Nephron progenitor cell (in vitro differentiated cells): ENCODE data around the gene SIRT6.
"Not testable (repeated sequence)": the region's sequence is repeated elsewhere in the genome, so short reads cannot be mapped to it uniquely, and the experiment has no call there.

ENCODE experiments used
- DNase-seq: peaks from one replicate; pipeline ENCODE4 v3.0.0; 2021
- H3K27ac Mint-ChIP-seq: 2 replicates; pipeline ENCODE4 v1.8.0; 2021; ENCODE audit warnings: mild to moderate bottlenecking, moderate library complexity, mixed read lengths
- H3K27me3 Mint-ChIP-seq: 2 replicates; pipeline ENCODE4 v1.8.0; 2021; ENCODE audit warnings: mild to moderate bottlenecking, low read depth, mixed read lengths; ENCODE audit not compliant: poor library complexity
- H3K36me3 Mint-ChIP-seq: 2 replicates; pipeline ENCODE4 v1.8.0; 2021; ENCODE audit warnings: low read depth, mixed read lengths
- H3K4me1 Mint-ChIP-seq: 2 replicates; pipeline ENCODE4 v1.8.0; 2021; ENCODE audit warnings: mixed read lengths
- H3K4me3 Mint-ChIP-seq: 2 replicates; pipeline ENCODE4 v1.8.0; 2021; ENCODE audit warnings: mild to moderate bottlenecking, moderate library complexity, mixed read lengths
- H3K9me3 Mint-ChIP-seq: 2 replicates; pipeline ENCODE4 v1.8.0; 2021; ENCODE audit warnings: mild to moderate bottlenecking, moderate library complexity, mixed read lengths
- CTCF ChIP-seq: fragments of 200-600 bp; sonication (generic); IDR thresholded peaks from 2 replicates; pipeline ENCODE4 v1.5.0; 2021; ENCODE audit warnings: antibody characterized with exemption

SIRT6 gene

GRCh38 chr19:4225885-4226284, 43.5 kb upstream of the SIRT6 start:
- no peak for DNase-seq
- H3K36me3 Mint-ChIP-seq: no peaks in the 10 kb centered on the region
- H3K27me3 Mint-ChIP-seq: peaks cover 22% of the 10 kb centered on the region
- no peak overlapping the region for H3K4me3 Mint-ChIP-seq
- no peak for TF ChIP-seq CTCF
- H3K27ac Mint-ChIP-seq: no peak overlapping the region
- H3K9me3 Mint-ChIP-seq: no peaks in the 10 kb centered on the region
- peaks cover 6% of the 10 kb centered on the region for H3K4me1 Mint-ChIP-seq

GRCh38 chr19:4224470-4224869, 42.1 kb upstream of the SIRT6 start:
- H3K27me3 Mint-ChIP-seq: peaks cover 22% of the 10 kb centered on the region
- H3K36me3 Mint-ChIP-seq: no peaks in the 10 kb centered on the region
- no peak for TF ChIP-seq CTCF
- peaks cover 6% of the 10 kb centered on the region for H3K4me1 Mint-ChIP-seq
- DNase-seq: peak; percentile 33
- H3K27ac Mint-ChIP-seq: no peak overlapping the region
- H3K4me3 Mint-ChIP-seq: no peak overlapping the region
- H3K9me3 Mint-ChIP-seq: no peaks in the 10 kb centered on the region

DNA sequence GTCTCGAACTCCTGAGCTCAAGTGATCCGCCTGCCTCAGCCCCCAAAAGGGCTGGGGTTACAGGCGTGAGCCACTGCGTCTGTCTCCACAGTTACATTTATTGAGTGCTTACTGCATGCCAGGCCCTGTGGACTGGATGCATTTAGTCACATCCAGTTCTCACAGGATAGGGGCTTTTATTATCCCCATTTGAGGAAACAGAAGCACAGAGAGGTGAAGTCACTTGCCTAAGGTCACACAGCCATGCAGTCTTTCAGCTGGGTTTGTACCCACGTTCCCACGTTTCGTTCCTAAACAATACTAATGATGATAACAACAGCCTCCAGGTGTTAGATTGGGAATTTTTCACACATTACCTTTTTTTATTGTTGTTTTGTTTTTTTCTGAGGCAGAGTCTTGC, 37.8 kb upstream of the SIRT6 start:
- Mint-ChIP-seq H3K27me3 (peaks cover 16% of the 10 kb centered on the region), H3K4me3 (no peak overlapping the region), H3K27ac (no peak overlapping the region), H3K4me1 (peaks cover 6% of the 10 kb centered on the region), H3K36me3 (no peaks in the 10 kb centered on the region), H3K9me3 (peaks cover 6% of the 10 kb centered on the region)
- no peak for DNase-seq
- TF ChIP-seq CTCF: no peak

DNA sequence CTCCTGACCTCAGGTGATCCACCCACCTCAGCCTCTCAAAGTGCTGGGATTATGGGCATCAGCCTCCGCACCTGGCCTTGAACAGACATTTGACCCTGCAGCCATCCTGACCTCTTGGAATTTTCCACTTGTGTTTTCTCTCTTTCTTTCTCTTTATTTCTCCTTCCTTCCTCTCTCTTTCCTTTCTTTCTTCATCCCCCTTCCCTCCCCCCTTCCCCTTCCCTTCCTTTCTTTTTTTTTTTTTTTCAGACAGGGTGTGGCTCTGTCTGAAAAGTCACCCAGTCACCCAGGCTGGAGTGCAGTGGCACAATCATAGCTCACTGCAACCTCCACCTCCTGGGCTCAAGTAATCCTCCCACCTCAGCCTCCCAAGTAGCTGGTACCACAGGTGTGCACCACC, 36.2 kb upstream of the SIRT6 start:
- not testable (repeated sequence) for H3K4me1 Mint-ChIP-seq, DNase-seq, H3K9me3 Mint-ChIP-seq, H3K36me3 Mint-ChIP-seq, H3K4me3 Mint-ChIP-seq, H3K27ac Mint-ChIP-seq
- peaks cover 24% of the 10 kb centered on the region for H3K27me3 Mint-ChIP-seq

DNA sequence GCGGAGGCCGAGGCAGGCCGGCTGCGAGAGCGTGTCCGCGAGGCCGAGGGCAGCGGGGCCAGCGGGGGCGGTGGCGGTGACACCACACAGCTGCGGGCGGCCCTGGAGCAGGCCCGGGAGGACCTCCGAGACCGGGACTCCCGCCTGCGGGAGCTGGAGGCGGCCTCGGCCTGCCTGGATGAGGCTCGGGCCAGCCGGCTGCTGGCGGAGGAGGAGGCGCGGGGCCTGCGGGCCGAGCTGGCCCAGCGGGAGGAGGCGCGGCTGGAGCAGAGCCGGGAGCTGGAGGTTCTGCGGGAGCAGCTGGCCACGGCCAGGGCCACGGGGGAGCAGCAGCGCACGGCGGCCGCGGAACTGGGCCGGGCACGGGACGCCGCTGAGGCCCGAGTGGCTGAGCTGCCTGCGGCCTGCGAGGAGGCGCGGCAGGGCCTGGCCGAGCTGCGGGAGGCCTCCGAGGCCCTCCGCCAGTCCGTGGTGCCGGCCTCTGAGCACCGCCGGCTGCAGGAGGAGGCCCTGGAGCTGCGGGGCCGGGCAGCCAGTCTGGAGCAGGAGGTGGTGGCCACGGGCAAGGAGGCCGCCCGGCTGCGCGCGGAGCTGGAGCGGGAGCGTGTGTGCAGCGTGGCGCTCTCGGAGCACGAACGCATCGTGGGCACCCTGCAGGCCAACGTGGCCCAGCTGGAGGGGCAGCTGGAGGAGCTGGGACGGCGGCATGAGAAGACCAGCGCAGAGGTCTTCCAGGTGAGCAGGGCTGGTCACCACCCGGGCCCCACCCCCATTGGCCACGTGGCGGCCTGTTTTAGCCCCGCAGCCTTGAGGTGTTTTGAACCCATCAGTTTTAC, 35.3 kb upstream of the SIRT6 start:
- H3K36me3 Mint-ChIP-seq: no peaks in the 10 kb centered on the region

GRCh38 chr19:4216846-4217245, 34.5 kb upstream of the SIRT6 start:
- peaks cover 6% of the 10 kb centered on the region for H3K9me3 Mint-ChIP-seq
- H3K27me3 Mint-ChIP-seq: peaks cover 39% of the 10 kb centered on the region
- no peaks in the 10 kb centered on the region for H3K36me3 Mint-ChIP-seq
- TF ChIP-seq CTCF: no peak
- no peak overlapping the region for H3K27ac Mint-ChIP-seq
- H3K4me1 Mint-ChIP-seq: no peaks in the 10 kb centered on the region
- DNase-seq: no peak
- H3K4me3 Mint-ChIP-seq: no peak overlapping the region

More for the DNA sequence above, 35.3 kb upstream of the SIRT6 start:
- Mint-ChIP-seq H3K27me3 (peaks cover 31% of the 10 kb centered on the region), H3K4me3 (no peak overlapping the region), H3K4me1 (no peaks in the 10 kb centered on the region), H3K9me3 (peaks cover 6% of the 10 kb centered on the region), H3K27ac (no peak overlapping the region)
- no peak for TF ChIP-seq CTCF
- DNase-seq: no peak
